Subcutaneous adipose tissue (tissue), 4 donors: ENCODE measurements around the gene WDR7. TPM values are rescaled to one million over a fixed set of nuclear protein-coding genes. Genes with fewer than 3 reads are reported as not detected.

Experiments
- total RNA-seq, 4 donors: library from RNA; depleted of rRNA; stranded (reverse); fragments of >200 nt; gene quantifications; one replicate each; pipeline ENCODE4 v1.1.0, GENCODE V29; 2016
- TF ChIP-seq, protein P1 (sequence below): fragments of 450-650 bp; IDR thresholded peaks from one replicate; pipeline ENCODE4 v1.5.1; 2016; ENCODE audit warnings: low read depth, mild to moderate bottlenecking, control low read depth, antibody characterized with exemption, moderate library complexity

WDR7 gene
- total RNA-seq, 4 donors from 2014 or later: 28.7 to 46.1 (median 37.4) TPM

- TF ChIP-seq, protein P1, sequence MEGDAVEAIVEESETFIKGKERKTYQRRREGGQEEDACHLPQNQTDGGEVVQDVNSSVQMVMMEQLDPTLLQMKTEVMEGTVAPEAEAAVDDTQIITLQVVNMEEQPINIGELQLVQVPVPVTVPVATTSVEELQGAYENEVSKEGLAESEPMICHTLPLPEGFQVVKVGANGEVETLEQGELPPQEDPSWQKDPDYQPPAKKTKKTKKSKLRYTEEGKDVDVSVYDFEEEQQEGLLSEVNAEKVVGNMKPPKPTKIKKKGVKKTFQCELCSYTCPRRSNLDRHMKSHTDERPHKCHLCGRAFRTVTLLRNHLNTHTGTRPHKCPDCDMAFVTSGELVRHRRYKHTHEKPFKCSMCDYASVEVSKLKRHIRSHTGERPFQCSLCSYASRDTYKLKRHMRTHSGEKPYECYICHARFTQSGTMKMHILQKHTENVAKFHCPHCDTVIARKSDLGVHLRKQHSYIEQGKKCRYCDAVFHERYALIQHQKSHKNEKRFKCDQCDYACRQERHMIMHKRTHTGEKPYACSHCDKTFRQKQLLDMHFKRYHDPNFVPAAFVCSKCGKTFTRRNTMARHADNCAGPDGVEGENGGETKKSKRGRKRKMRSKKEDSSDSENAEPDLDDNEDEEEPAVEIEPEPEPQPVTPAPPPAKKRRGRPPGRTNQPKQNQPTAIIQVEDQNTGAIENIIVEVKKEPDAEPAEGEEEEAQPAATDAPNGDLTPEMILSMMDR: no peak
These were observed 144.2 kb downstream of the WDR7 start for GRCh38 chr18:56795381-56795780.

DNA sequence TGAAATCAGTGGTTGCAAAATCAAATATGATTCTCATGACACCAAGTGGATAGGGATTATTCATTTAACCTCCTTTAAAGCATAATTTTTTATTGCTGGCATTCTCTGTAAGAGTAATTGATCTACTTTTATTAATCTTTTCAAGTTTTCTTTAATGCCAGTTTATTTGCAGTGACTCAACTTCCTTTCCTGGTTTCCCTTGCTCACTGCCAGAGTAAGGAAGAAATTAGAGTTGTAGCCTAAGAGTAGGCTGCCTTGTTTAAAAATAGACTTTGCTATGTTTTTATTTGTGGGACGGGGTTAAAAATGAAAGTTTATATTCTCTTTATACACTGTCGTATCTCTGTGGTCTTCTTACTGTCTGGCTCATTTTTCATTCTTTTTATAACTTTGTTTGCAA is 148.6 kb downstream of the WDR7 start:
- TF ChIP-seq, protein P1: no peak

- TF ChIP-seq, protein P1: no peak
These were observed 151.9 kb downstream of the WDR7 start for GRCh38 chr18:56803051-56803450.

DNA sequence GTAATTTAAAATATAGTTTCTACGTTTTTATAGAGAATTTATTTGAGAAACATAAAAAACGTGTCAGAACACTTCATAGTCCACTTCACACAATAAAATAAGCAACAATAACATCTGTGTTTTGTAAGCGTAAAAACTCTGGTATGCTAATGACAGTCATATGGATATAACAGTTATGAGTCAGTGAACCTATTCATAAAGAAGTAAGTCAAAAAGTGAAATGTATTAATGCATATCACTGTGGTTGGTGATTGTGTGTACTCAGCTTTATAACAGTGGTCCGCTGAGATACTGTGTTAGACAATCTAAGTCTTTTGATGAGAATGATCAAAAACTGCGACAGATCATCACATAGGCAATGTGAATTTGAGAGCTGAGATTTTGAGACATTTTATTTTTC is 153.2 kb downstream of the WDR7 start:
- TF ChIP-seq, protein P1: no peak

- TF ChIP-seq, protein P1: no peak
These were observed 156.7 kb downstream of the WDR7 start for GRCh38 chr18:56807901-56808300.

- TF ChIP-seq, protein P1: no peak
These were observed 161.5 kb downstream of the WDR7 start for GRCh38 chr18:56812674-56813073.

- TF ChIP-seq, protein P1: no peak
These were observed 164.8 kb downstream of the WDR7 start for GRCh38 chr18:56815926-56816325.
